ENCODE measurements around the gene SIPA1L3.

- TF ChIP-seq CTCF (IDR thresholded peaks at IDR 0.05), result no peak
- TF ChIP-seq POLR2A (IDR thresholded peaks at IDR 0.05), result no peak
Observed at GRCh38 chr19:38111898-38112297, 204.9 kb downstream of the SIPA1L3 start.

Measured in heart left ventricle (tissue), 13 donors.